GM12891 (cell line): ENCODE results near the gene RCBTB1.

Experiments used
- POLR2A ChIP-seq: IDR thresholded peaks from 2 replicates; pipeline ENCODE4 v1.6.1; 2011; ENCODE audit warnings: low read depth, low read length, control low read depth
- POLR2AphosphoS5 ChIP-seq: IDR thresholded peaks from 2 replicates; pipeline ENCODE4 v1.6.1; 2011; ENCODE audit warnings: low read depth, low read length, control low read depth
- POU2F2 ChIP-seq: IDR thresholded peaks from 2 replicates; pipeline ENCODE4 v1.6.1; 2011; ENCODE audit warnings: low read depth, mild to moderate bottlenecking, control low read depth, low read length, moderate library complexity
- SPI1 ChIP-seq: IDR thresholded peaks from 2 replicates; pipeline ENCODE4 v1.6.1; 2011; ENCODE audit warnings: low read depth, low read length, control low read depth
- TAF1 ChIP-seq: IDR thresholded peaks from 2 replicates; pipeline ENCODE4 v1.6.1; 2011; ENCODE audit warnings: low read depth, low read length, control low read depth

DNA sequence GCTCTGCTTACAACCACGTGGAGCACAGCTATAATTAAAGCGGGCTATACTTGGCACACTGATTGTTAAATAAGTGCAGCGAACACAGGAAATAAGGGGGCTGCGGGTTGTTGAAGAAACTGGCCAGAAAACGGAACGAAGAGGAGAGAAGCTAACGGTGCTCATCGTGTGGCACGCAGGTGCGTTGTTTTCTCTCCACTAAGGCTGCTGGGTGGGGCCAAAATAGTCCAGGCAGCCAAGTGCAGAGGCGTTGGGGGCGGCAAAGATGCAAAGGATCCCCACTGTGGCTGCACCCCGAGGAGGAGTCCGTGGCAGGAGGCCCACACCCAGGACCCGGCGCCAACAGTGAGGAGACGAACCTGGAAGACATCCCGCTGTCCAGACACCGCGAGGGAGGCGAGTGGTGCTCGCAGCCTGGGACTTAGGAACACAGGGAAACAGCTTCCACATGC, 34.8 kb upstream of the RCBTB1 start:
- no peak for TF ChIP-seq TAF1
- TF ChIP-seq POLR2AphosphoS5 = no peak
- no peak for TF ChIP-seq POLR2A
- no peak for TF ChIP-seq SPI1
- no peak for TF ChIP-seq POU2F2
